Measurements from ENCODE around the gene ANKHD1.

- TF ChIP-seq EP300 (IDR thresholded peaks at IDR 0.05) (no peak), CTCF (IDR thresholded peaks at IDR 0.05) (no peak)
Measured at GRCh38 chr5:140502834-140503233, 101.2 kb downstream of the ANKHD1 start.

Measured in ovary (tissue), 3 donors.